HepG2 (cell line): Measurements from ENCODE around the gene MRRF. TPM values are rescaled to one million over a fixed set of nuclear protein-coding genes. Genes with fewer than 3 reads are reported as not detected.

Experiments
- ATAC-seq: fragments of 200-7000 bp; cut with Tn5 transposase; 3 replicates; pipeline ENCODE4 v1.9.1; 2020; ENCODE audit warnings: mild to moderate bottlenecking, moderate library complexity
- BruUV-seq: library from RNA; stranded (reverse); fragments of 400-500 nt; replicated peaks from 2 replicates; lab custom pipeline; 2021; lab: Mats Ljungman, UMichigan
- CTCF ChIA-PET: fragments of 300-600 bp; formaldehyde crosslinking; extraction: SDS; loops from one replicate; lab custom pipeline; 2021; ENCODE audit warnings: low total read pairs, inconsistent platforms, low intra/inter-chr PET ratio; lab: Yijun Ruan, JAX
- POLR2A ChIA-PET: fragments of 350-600 bp; sonication (Branson Sonifier 250); formaldehyde crosslinking; loops from one replicate; lab custom pipeline; 2020; ENCODE audit warnings: antibody characterized with exemption, inconsistent platforms; lab: Yijun Ruan, JAX
- DNase-seq: peaks from one replicate; pipeline ENCODE4 v3.0.0-alpha.2; 2015; ENCODE audit warnings: low spot score
- FAIRE-seq: peaks from 3 replicates; lab custom pipeline; 2011; peaks lifted over from hg19 to GRCh38; lab: Jason Lieb, UNC
- H2AFZ ChIP-seq: one replicate; pipeline ENCODE4 v1.6.1; 2011; ENCODE audit warnings: low read length, inconsistent platforms
- H3K27ac ChIP-seq: fragments of 300-600 bp; 3 replicates; pipeline ENCODE4 v1.8.0; 2011; ENCODE audit warnings: mixed run types, mild to moderate bottlenecking, mixed read lengths, low read length, inconsistent platforms; ENCODE audit not compliant: insufficient read depth; ENCODE audit errors: extremely low read length
- H3K27me3 ChIP-seq, 2 experiments: fragments of 200-600 bp in 1 of 2; 2 replicates in 1 of 2; 3 replicates in 1 of 2; pipeline versions ENCODE4 v1.6.0 to v1.8.0; 2011; ENCODE audit warnings: low read length in 2 of 2, mild to moderate bottlenecking in 2 of 2, moderate library complexity in 2 of 2, inconsistent platforms in 1 of 2; ENCODE audit not compliant: insufficient read depth in 2 of 2, control insufficient read depth in 1 of 2
- H3K36me3 ChIP-seq, 2 experiments: fragments of 200-600 bp in 1 of 2; replicated peaks in 1 of 2; 2 replicates in 1 of 2; 3 replicates in 1 of 2; pipeline versions ENCODE4 v1.5.1 to v1.8.0; 2011; ENCODE audit warnings: low read length in 2 of 2, inconsistent platforms in 1 of 2; ENCODE audit not compliant: insufficient read depth in 2 of 2, control insufficient read depth in 1 of 2
- H3K4me1 ChIP-seq: 2 replicates; pipeline ENCODE4 v1.5.1; 2012; ENCODE audit warnings: low read length, inconsistent platforms; ENCODE audit not compliant: insufficient read depth
- H3K4me2 ChIP-seq: 2 replicates; pipeline ENCODE4 v1.6.0; 2011; ENCODE audit warnings: low read depth, low read length, inconsistent platforms
- H3K4me3 ChIP-seq, 3 experiments: fragments of 200-600 bp in 1 of 3; sonication (generic), shearing (Covaris generic) in 1 of 3; replicated peaks in 1 of 3; 2 replicates each; pipeline ENCODE4 v1.5.1; 2011 to 2016; ENCODE audit warnings: low read length in 3 of 3, inconsistent platforms in 2 of 3, low read depth in 2 of 3, mild to moderate bottlenecking in 2 of 3, control low read depth in 1 of 3, mixed read lengths in 1 of 3; ENCODE audit not compliant: insufficient read depth in 1 of 3
- H3K79me2 ChIP-seq: one replicate; pipeline ENCODE4 v1.6.1; 2011; ENCODE audit warnings: low read length, inconsistent platforms; ENCODE audit not compliant: insufficient read depth
- H3K9ac ChIP-seq: 2 replicates; pipeline ENCODE4 v1.6.0; 2011; ENCODE audit warnings: mild to moderate bottlenecking, low read depth, low read length, inconsistent platforms; ENCODE audit not compliant: insufficient read depth
- H3K9me3 ChIP-seq: 2 replicates; pipeline ENCODE4 v1.5.1; 2012; ENCODE audit warnings: mild to moderate bottlenecking, low read length
- H4K20me1 ChIP-seq: 2 replicates; pipeline ENCODE4 v1.6.0; 2011; ENCODE audit warnings: inconsistent platforms, mild to moderate bottlenecking, low read length, moderate library complexity; ENCODE audit not compliant: insufficient read depth
- CREM ChIP-seq, 2 experiments: sonication (generic) in 1 of 2; formaldehyde crosslinking in 1 of 2; IDR thresholded peaks; 2 replicates each; pipeline versions ENCODE4 v1.4.0 to v1.6.1; 2016 to 2020; ENCODE audit warnings: antibody characterized with exemption in 1 of 2, mild to moderate bottlenecking in 1 of 2, missing genetic modification reagents in 1 of 2
- DR1 ChIP-seq: sonication (generic); formaldehyde crosslinking; IDR thresholded peaks from 2 replicates; pipeline ENCODE4 v1.8.0; 2021; ENCODE audit warnings: mild to moderate bottlenecking, missing genetic modification reagents, inconsistent platforms
- HOXA9 ChIP-seq: sonication (generic); formaldehyde crosslinking; IDR thresholded peaks from 2 replicates; pipeline ENCODE4 v1.8.1; 2022; ENCODE audit warnings: missing genetic modification reagents, mild to moderate bottlenecking, moderate library complexity, borderline replicate concordance
- JUN ChIP-seq: sonication (generic); formaldehyde crosslinking; IDR thresholded peaks from 2 replicates; pipeline ENCODE4 v1.4.0; 2020; ENCODE audit warnings: mild to moderate bottlenecking, missing genetic modification reagents
- MYC ChIP-seq: sonication (generic); formaldehyde crosslinking; IDR thresholded peaks from 2 replicates; pipeline ENCODE4 v1.9.0; 2021; ENCODE audit warnings: missing genetic modification reagents, borderline replicate concordance
- NFE2L2 ChIP-seq: fragments of 150-350 bp; IDR thresholded peaks from 2 replicates; pipeline ENCODE4 v1.6.1; 2014; ENCODE audit warnings: low read length
- NFYB ChIP-seq: sonication (generic); formaldehyde crosslinking; IDR thresholded peaks from 2 replicates; pipeline ENCODE4 v1.4.0; 2020; ENCODE audit warnings: missing genetic modification reagents
- RARA ChIP-seq: IDR thresholded peaks from 2 replicates; pipeline ENCODE4 v1.6.1; 2016; ENCODE audit warnings: missing genetic modification reagents, missing compliant biosample characterization
- RFX3 ChIP-seq: IDR thresholded peaks from 2 replicates; pipeline ENCODE4 v1.6.1; 2016; ENCODE audit warnings: missing biosample characterization, missing genetic modification reagents
- SRF ChIP-seq: IDR thresholded peaks from 2 replicates; pipeline ENCODE4 v1.6.1; 2011; ENCODE audit warnings: mild to moderate bottlenecking, low read depth, low read length, moderate library complexity
- TCF12 ChIP-seq, 2 experiments: fragments of 450-650 bp in 1 of 2; sonication (generic) in 1 of 2; formaldehyde crosslinking in 1 of 2; IDR thresholded peaks; 2 replicates each; pipeline versions ENCODE4 v1.6.1 to v1.8.0; 2017 to 2022; ENCODE audit warnings: antibody characterized with exemption in 1 of 2, mild to moderate bottlenecking in 1 of 2, missing genetic modification reagents in 1 of 2, moderate library complexity in 1 of 2
- TERF1 ChIP-seq: sonication (generic); formaldehyde crosslinking; IDR thresholded peaks from 2 replicates; pipeline ENCODE4 v1.8.0; 2022; ENCODE audit warnings: mild to moderate bottlenecking, missing genetic modification reagents, moderate library complexity
- TGIF2 ChIP-seq: IDR thresholded peaks from 2 replicates; pipeline ENCODE4 v1.6.1; 2016; ENCODE audit warnings: control low read depth, missing compliant biosample characterization
- WIZ ChIP-seq: sonication (generic); formaldehyde crosslinking; IDR thresholded peaks from 2 replicates; pipeline ENCODE4 v1.5.1; 2020; ENCODE audit warnings: mild to moderate bottlenecking, missing genetic modification reagents
- ZKSCAN1 ChIP-seq: fragments of 150-350 bp; IDR thresholded peaks from 2 replicates; pipeline ENCODE4 v1.6.1; 2014; ENCODE audit warnings: low read length
- ZNF251 ChIP-seq: sonication (generic); formaldehyde crosslinking; IDR thresholded peaks from 2 replicates; pipeline ENCODE4 v1.9.0; 2021; ENCODE audit warnings: mild to moderate bottlenecking, missing genetic modification reagents
- ZNF768 ChIP-seq: sonication (generic); formaldehyde crosslinking; IDR thresholded peaks from 2 replicates; pipeline ENCODE4 v1.4.0; 2020; ENCODE audit warnings: missing genetic modification reagents
- WGBS: methylation state at CpG from one replicate; pipeline ENCODE4 v1.1.6; 2017; ENCODE audit warnings: low lambda C conversion rate; 5-methylcytosine and 5-hydroxymethylcytosine counted together
- in situ Hi-C: cut with HindIII; loops from 2 replicates; pipeline ENCODE4 v1.10.0; 2017; ENCODE audit warnings: low pct_unique_long_range_greater_than_20kb; ENCODE audit not compliant: extremely low pct_ligation_motif_present
- intact Hi-C: fragments of 100-400 bp; cut with micrococcal nuclease; formaldehyde crosslinking; loops from one replicate; pipeline ENCODE4 v1.10.0; 2022; ENCODE audit not compliant: unreplicated experiment
- polyA plus RNA-seq, 8 experiments: library from polyadenylated mRNA; depleted of rRNA in 3 of 8; stranded (reverse) in 7 of 8; unstranded in 1 of 8; fragments of >200 nt; fragmentation: Illumina TruSeq in 4 of 8; extraction: Trizol in 4 of 8; gene quantifications; 2 replicates each; pipeline versions ENCODE4 v1.2.1 to v1.2.3, GENCODE V29; 2011 to 2016; ENCODE audit warnings: low read depth in 4 of 8, missing spikeins in 1 of 8, mixed read lengths in 1 of 8; ENCODE audit not compliant: insufficient read depth in 1 of 8
- total RNA-seq, 5 experiments: library from RNA; depleted of rRNA; stranded (reverse); fragments of >200 nt; fragmentation: Illumina TruSeq; extraction: Trizol; gene quantifications; 2 replicates each; pipeline ENCODE4 v1.2.3, GENCODE V29; 2016; ENCODE audit warnings: low read depth in 1 of 5
- TF ChIP-seq, protein P1 (sequence below): fragments of 450-650 bp; IDR thresholded peaks from 2 replicates; pipeline ENCODE4 v1.6.1; 2017

Gene MRRF
- total and polyA plus RNA-seq, 2 of the 13 experiments (the other 11 are each of a cell fraction or from before 2014, with no cell fraction given) = 37.3 to 44.3 TPM

DNA sequence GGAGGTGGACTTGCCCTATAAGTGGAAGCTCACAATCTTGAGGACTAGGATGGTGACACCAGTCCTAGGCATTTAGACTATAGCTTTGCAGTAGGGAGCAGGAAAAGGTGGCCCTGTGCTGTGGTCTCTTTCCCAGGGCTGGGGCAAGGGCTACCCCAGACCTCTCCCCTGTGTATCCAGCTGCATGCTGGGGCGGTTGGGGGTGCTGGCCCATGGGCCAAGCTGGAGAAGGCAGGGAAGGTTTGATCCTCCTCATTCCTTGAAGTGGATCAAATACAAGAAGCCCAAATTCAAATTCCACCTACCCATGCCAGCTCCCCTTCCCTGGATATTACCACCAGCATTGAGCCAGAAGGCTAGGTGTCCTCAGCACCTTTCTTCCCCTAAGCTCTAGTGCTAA is 104.0 kb downstream of the MRRF start:
- no peak overlapping the region for H3K27ac ChIP-seq

More for the DNA sequence above, 104.0 kb downstream of the MRRF start:
- FAIRE-seq = no peak
- ATAC-seq = no peak
- CTCF ChIA-PET = no interaction called here
- H3K9me3 ChIP-seq = no peaks in the 10 kb centered on the region
- no peaks in the 10 kb centered on the region for H3K36me3 ChIP-seq
- TF ChIP-seq ZKSCAN1 = no peak
- TF ChIP-seq NFYB (CRISPR knock-in tag) = no peak
- no peak for TF ChIP-seq TERF1 (CRISPR knock-in tag)
- no peak for TF ChIP-seq WIZ
- no peak for TF ChIP-seq DR1
- no peak for TF ChIP-seq NFE2L2
- TF ChIP-seq, protein P1, sequence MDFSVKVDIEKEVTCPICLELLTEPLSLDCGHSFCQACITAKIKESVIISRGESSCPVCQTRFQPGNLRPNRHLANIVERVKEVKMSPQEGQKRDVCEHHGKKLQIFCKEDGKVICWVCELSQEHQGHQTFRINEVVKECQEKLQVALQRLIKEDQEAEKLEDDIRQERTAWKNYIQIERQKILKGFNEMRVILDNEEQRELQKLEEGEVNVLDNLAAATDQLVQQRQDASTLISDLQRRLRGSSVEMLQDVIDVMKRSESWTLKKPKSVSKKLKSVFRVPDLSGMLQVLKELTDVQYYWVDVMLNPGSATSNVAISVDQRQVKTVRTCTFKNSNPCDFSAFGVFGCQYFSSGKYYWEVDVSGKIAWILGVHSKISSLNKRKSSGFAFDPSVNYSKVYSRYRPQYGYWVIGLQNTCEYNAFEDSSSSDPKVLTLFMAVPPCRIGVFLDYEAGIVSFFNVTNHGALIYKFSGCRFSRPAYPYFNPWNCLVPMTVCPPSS = no peak
- TF ChIP-seq JUN (CRISPR knock-in tag) = no peak
- TF ChIP-seq TGIF2 (CRISPR knock-in tag) = no peak
- TF ChIP-seq TCF12 (IDR thresholded peaks at IDR 0.05) = no peak
- no peak for TF ChIP-seq TCF12 (CRISPR knock-in tag; IDR thresholded peaks at IDR 0.05)
- TF ChIP-seq CREM (IDR thresholded peaks at IDR 0.05) = no peak
- TF ChIP-seq CREM (CRISPR knock-in tag; IDR thresholded peaks at IDR 0.05) = no peak
- no peak for TF ChIP-seq ZNF251 (CRISPR knock-in tag)
- no peak for TF ChIP-seq RFX3 (CRISPR knock-in tag)
- no peak for TF ChIP-seq ZNF768 (CRISPR knock-in tag)
- no peak for TF ChIP-seq SRF
- no peak for TF ChIP-seq RARA (CRISPR knock-in tag)
- no peak for TF ChIP-seq HOXA9 (CRISPR knock-in tag)
- TF ChIP-seq MYC (CRISPR knock-in tag) = no peak
- H3K4me1 ChIP-seq = 0 out of 2 replicates have a peak, but pooled peaks cover 4% of the 10 kb centered on the region
- no peak overlapping the region for H3K4me3 ChIP-seq
- POLR2A ChIA-PET = no interaction called here
- no peak overlapping the region for H3K4me2 ChIP-seq
- BruUV-seq = no TSS peak
- intact Hi-C loops (no loop called here), in situ Hi-C loops (loop anchor here (25.0 kb wide), 1 partner anchor 444 kb away; the partner anchor contains the start of gene OR1K1)
- no peak overlapping the region for H3K9ac ChIP-seq
- no CpG with 5 or more reads among the region's 1 CpG for WGBS
- no peaks in the 10 kb centered on the region for H4K20me1 ChIP-seq
- no peak for DNase-seq
- H2AFZ ChIP-seq = no peak overlapping the region
- peaks cover 0 to 15% of the 10 kb centered on the region in 2 experiments for H3K27me3 ChIP-seq
- no peaks in the 10 kb centered on the region for H3K79me2 ChIP-seq
